Immature natural killer cell (primary cell): ENCODE measurements around the gene NOL4L. TPM values are rescaled to one million over a fixed set of nuclear protein-coding genes. Genes with fewer than 3 reads are reported as not detected.
"Not testable (repeated sequence)": the region's sequence is repeated elsewhere in the genome, so short reads cannot be mapped to it uniquely, and the experiment has no call there.

ENCODE experiments used
- DNase-seq, 3 donors: peaks; one replicate each; pipeline ENCODE4 v3.0.0; 2022; ENCODE audit warnings: mixed read lengths in 1 of 3
- H3K27ac Mint-ChIP-seq, 6 donors: one replicate each; pipeline ENCODE4 v1.8.0; 2020; ENCODE audit warnings: mixed read lengths in 6 of 6, mild to moderate bottlenecking in 5 of 6, inconsistent platforms in 4 of 6, moderate library complexity in 3 of 6
- H3K27me3 Mint-ChIP-seq, 3 donors: one replicate each; pipeline ENCODE4 v1.8.0; 2020 to 2021; ENCODE audit warnings: low read depth in 3 of 3, mild to moderate bottlenecking in 3 of 3, mixed read lengths in 3 of 3, moderate library complexity in 3 of 3, inconsistent platforms in 1 of 3
- H3K36me3 Mint-ChIP-seq, 3 donors: one replicate each; pipeline ENCODE4 v1.8.0; 2020; ENCODE audit warnings: mixed read lengths in 3 of 3, inconsistent platforms in 2 of 3, mild to moderate bottlenecking in 2 of 3
- H3K4me1 Mint-ChIP-seq, 2 donors: one replicate each; pipeline ENCODE4 v1.8.0; 2020; ENCODE audit warnings: inconsistent platforms in 2 of 2, mild to moderate bottlenecking in 2 of 2, mixed read lengths in 2 of 2, moderate library complexity in 1 of 2
- H3K4me3 Mint-ChIP-seq, 5 donors: one replicate each; pipeline ENCODE4 v1.8.0; 2020; ENCODE audit warnings: mild to moderate bottlenecking in 5 of 5, mixed read lengths in 5 of 5, inconsistent platforms in 3 of 5, moderate library complexity in 3 of 5
- H3K9me3 Mint-ChIP-seq, 6 donors: one replicate each; pipeline ENCODE4 v1.8.0; 2020; ENCODE audit warnings: mild to moderate bottlenecking in 6 of 6, mixed read lengths in 6 of 6, inconsistent platforms in 4 of 6, moderate library complexity in 3 of 6
- polyA plus RNA-seq, 3 donors: library from polyadenylated mRNA; unstranded; fragments of 300-500 nt; fragmentation: Illumina TruSeq; gene quantifications; one replicate each; pipeline ENCODE4 v1.2.3, GENCODE V29; 2021

NOL4L gene
- polyA plus RNA-seq, 3 donors from 2014 or later: 4.1 to 17.2 (median 9.6) TPM

- peaks cover 24 to 66% of the 10 kb centered on the region in 2 donors for H3K4me1 Mint-ChIP-seq
- peak overlapping the region; percentile 79 to 88 (median 85) for H3K4me3 Mint-ChIP-seq
Observed at GRCh38 chr20:32582659-32583580, 2.2 kb downstream of the NOL4L start.

GRCh38 chr20:32581839-32582658 lies 3.1 kb downstream of the NOL4L start:
- peaks cover 11 to 36% (median 15%) of the 10 kb centered on the region in 3 donors for H3K27me3 Mint-ChIP-seq
- H3K9me3 Mint-ChIP-seq: peaks cover 0 to 1% (median 0%) of the 10 kb centered on the region in 6 donors
- H3K27ac Mint-ChIP-seq: peak overlapping the region; percentile 80 to 94 (median 90)
- H3K36me3 Mint-ChIP-seq: no peaks in the 10 kb centered on the region
- peaks cover 16 to 57% of the 10 kb centered on the region in 2 donors for H3K4me1 Mint-ChIP-seq
- DNase-seq: no peak
- H3K4me3 Mint-ChIP-seq: peak overlapping the region; percentile 79 to 88 (median 85)

More at GRCh38 chr20:32582659-32583580, 2.2 kb downstream of the NOL4L start:
- Mint-ChIP-seq H3K36me3 (no peaks in the 10 kb centered on the region), H3K27me3 (peaks cover 14 to 36% (median 15%) of the 10 kb centered on the region in 3 donors), H3K9me3 (peaks cover 0 to 1% (median 0%) of the 10 kb centered on the region in 6 donors), H3K27ac (peak overlapping the region in 4 of 6 donors; percentile 23 to 85 (median 70))
- peak in 1 of 3 donors; percentile 39 for DNase-seq

- DNase-seq: peak in 1 of 3 donors; percentile 35
- H3K4me1 Mint-ChIP-seq: peaks cover 7 to 49% of the 10 kb centered on the region in 2 donors
- peaks cover 0 to 1% (median 0%) of the 10 kb centered on the region in 6 donors for H3K9me3 Mint-ChIP-seq
- H3K36me3 Mint-ChIP-seq: no peaks in the 10 kb centered on the region
- H3K27ac Mint-ChIP-seq: peak overlapping the region; percentile 80 to 94 (median 90)
- peak overlapping the region; percentile 79 to 88 (median 85) for H3K4me3 Mint-ChIP-seq
- H3K27me3 Mint-ChIP-seq: peaks cover 9 to 32% (median 15%) of the 10 kb centered on the region in 3 donors
Observed at GRCh38 chr20:32580970-32581838, 3.9 kb downstream of the NOL4L start.

- peak overlapping the region; percentile 79 to 88 (median 85) for H3K4me3 Mint-ChIP-seq
- peaks cover 5 to 24% (median 11%) of the 10 kb centered on the region in 3 donors for H3K27me3 Mint-ChIP-seq
- peaks cover 0 to 43% of the 10 kb centered on the region in 2 donors for H3K4me1 Mint-ChIP-seq
- DNase-seq: no peak
- peak overlapping the region; percentile 80 to 94 (median 90) for H3K27ac Mint-ChIP-seq
- H3K9me3 Mint-ChIP-seq: no peaks in the 10 kb centered on the region
- H3K36me3 Mint-ChIP-seq: no peaks in the 10 kb centered on the region
Observed at GRCh38 chr20:32580219-32580969, 4.7 kb downstream of the NOL4L start.

GRCh38 chr20:32578840-32579390 lies 6.2 kb downstream of the NOL4L start:
- no peaks in the 10 kb centered on the region for H3K36me3 Mint-ChIP-seq
- peaks cover 0 to 43% of the 10 kb centered on the region in 2 donors for H3K4me1 Mint-ChIP-seq
- no peak for DNase-seq
- peak overlapping the region; percentile 58 to 94 (median 81) for H3K27ac Mint-ChIP-seq
- H3K4me3 Mint-ChIP-seq: peak overlapping the region in 3 of 5 donors; percentile 9 to 58 (median 16)
- H3K9me3 Mint-ChIP-seq: no peaks in the 10 kb centered on the region
- H3K27me3 Mint-ChIP-seq: peaks cover 5 to 22% (median 10%) of the 10 kb centered on the region in 3 donors

GRCh38 chr20:32578062-32578461 lies 7.1 kb downstream of the NOL4L start:
- not testable (repeated sequence) for DNase-seq, H3K36me3 Mint-ChIP-seq, H3K9me3 Mint-ChIP-seq
- Mint-ChIP-seq H3K27ac (peak overlapping the region; percentile 58 to 92 (median 84)), H3K4me3 (peak overlapping the region in 2 of 5 donors; percentile 1 to 14), H3K4me1 (peaks cover 0 to 43% of the 10 kb centered on the region in 2 donors), H3K27me3 (peaks cover 5 to 22% (median 10%) of the 10 kb centered on the region in 3 donors)

GRCh38 chr20:32577657-32578056 lies 7.5 kb downstream of the NOL4L start:
- Mint-ChIP-seq H3K4me3 (peak overlapping the region in 1 of 5 donors; percentile 1), H3K9me3 (no peaks in the 10 kb centered on the region), H3K4me1 (peaks cover 0 to 43% of the 10 kb centered on the region in 2 donors), H3K36me3 (no peaks in the 10 kb centered on the region), H3K27me3 (peaks cover 5 to 20% (median 10%) of the 10 kb centered on the region in 3 donors), H3K27ac (peak overlapping the region in 5 of 6 donors; percentile 37 to 92 (median 79))
- DNase-seq: no peak

GRCh38 chr20:32577023-32577422 lies 8.1 kb downstream of the NOL4L start:
- H3K4me1 Mint-ChIP-seq: peaks cover 0 to 38% of the 10 kb centered on the region in 2 donors
- no peaks in the 10 kb centered on the region for H3K9me3 Mint-ChIP-seq
- no peak for DNase-seq
- peak overlapping the region in 4 of 6 donors; percentile 3 to 79 (median 57) for H3K27ac Mint-ChIP-seq
- H3K27me3 Mint-ChIP-seq: peaks cover 5 to 14% (median 5%) of the 10 kb centered on the region in 3 donors
- no peak overlapping the region for H3K4me3 Mint-ChIP-seq
- no peaks in the 10 kb centered on the region for H3K36me3 Mint-ChIP-seq

GRCh38 chr20:32576560-32576959 lies 8.6 kb downstream of the NOL4L start:
- no peak overlapping the region for H3K4me3 Mint-ChIP-seq
- no peak for DNase-seq
- H3K27ac Mint-ChIP-seq: no peak overlapping the region
- H3K9me3 Mint-ChIP-seq: no peaks in the 10 kb centered on the region
- H3K4me1 Mint-ChIP-seq: peaks cover 0 to 34% of the 10 kb centered on the region in 2 donors
- peaks cover 2 to 9% (median 3%) of the 10 kb centered on the region in 3 donors for H3K27me3 Mint-ChIP-seq
- H3K36me3 Mint-ChIP-seq: no peaks in the 10 kb centered on the region

GRCh38 chr20:32575805-32576204 lies 9.3 kb downstream of the NOL4L start:
- H3K4me3 Mint-ChIP-seq: no peak overlapping the region
- peaks cover 0 to 26% of the 10 kb centered on the region in 2 donors for H3K4me1 Mint-ChIP-seq
- H3K9me3 Mint-ChIP-seq: no peaks in the 10 kb centered on the region
- peaks cover 0 to 4% (median 2%) of the 10 kb centered on the region in 3 donors for H3K27me3 Mint-ChIP-seq
- H3K36me3 Mint-ChIP-seq: no peaks in the 10 kb centered on the region
- no peak overlapping the region for H3K27ac Mint-ChIP-seq
- DNase-seq: no peak

GRCh38 chr20:32575227-32575581 lies 9.9 kb downstream of the NOL4L start:
- H3K4me1 Mint-ChIP-seq: peaks cover 0 to 20% of the 10 kb centered on the region in 2 donors
- no peak overlapping the region for H3K4me3 Mint-ChIP-seq
- H3K27me3 Mint-ChIP-seq: peaks cover 0 to 2% (median 1%) of the 10 kb centered on the region in 3 donors
- DNase-seq: no peak
- no peak overlapping the region for H3K27ac Mint-ChIP-seq
- no peaks in the 10 kb centered on the region for H3K36me3 Mint-ChIP-seq
- H3K9me3 Mint-ChIP-seq: no peaks in the 10 kb centered on the region
